SK-N-SH (cell line): ENCODE measurements around the gene LRIT3.

ENCODE experiments used
- CTCF ChIP-seq: fragments of 200-600 bp; sonication (generic); IDR thresholded peaks from 2 replicates; pipeline ENCODE4 v1.6.1; 2017; ENCODE audit warnings: antibody characterized with exemption, mild to moderate bottlenecking, moderate library complexity
- RFX5 ChIP-seq: IDR thresholded peaks from 2 replicates; pipeline ENCODE4 v1.6.1; 2012; ENCODE audit warnings: mild to moderate bottlenecking, improper control_type of control experiment, low read length
- TF ChIP-seq, protein P1 (sequence below): IDR thresholded peaks from 2 replicates; pipeline ENCODE4 v1.4.0; 2012; ENCODE audit warnings: low read depth

- TF ChIP-seq CTCF (no peak), RFX5 (no peak)
- TF ChIP-seq, protein P1, sequence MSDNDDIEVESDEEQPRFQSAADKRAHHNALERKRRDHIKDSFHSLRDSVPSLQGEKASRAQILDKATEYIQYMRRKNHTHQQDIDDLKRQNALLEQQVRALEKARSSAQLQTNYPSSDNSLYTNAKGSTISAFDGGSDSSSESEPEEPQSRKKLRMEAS, result no peak
Measured at GRCh38 chr4:109818268-109818667, 29.6 kb upstream of the LRIT3 start.
